Fibroblast of lung (primary cell): ENCODE data around the gene SDC4. TPM values are rescaled to one million over a fixed set of nuclear protein-coding genes. Genes with fewer than 3 reads are reported as not detected.

Experiments used
- DNase-seq, 2 donors: peaks; one replicate each; pipeline versions ENCODE4 v3.0.0 to v3.0.0-alpha.2; 2010; ENCODE audit warnings: low read depth in 2 of 2
- H2AFZ ChIP-seq: 2 replicates; pipeline ENCODE4 v1.5.1; 2012; ENCODE audit warnings: low read length, control low read depth, inconsistent platforms
- H3K27ac ChIP-seq: 2 replicates; pipeline ENCODE4 v1.5.1; 2011; ENCODE audit warnings: low read length, control low read depth; ENCODE audit not compliant: insufficient read depth
- H3K27me3 ChIP-seq: 2 replicates; pipeline ENCODE4 v1.5.1; 2011; ENCODE audit warnings: mild to moderate bottlenecking, low read length; ENCODE audit not compliant: control insufficient read depth, insufficient read depth
- H3K36me3 ChIP-seq: 2 replicates; pipeline ENCODE4 v1.5.1; 2011; ENCODE audit warnings: low read length; ENCODE audit not compliant: control insufficient read depth, insufficient read depth
- H3K4me1 ChIP-seq: 2 replicates; pipeline ENCODE4 v1.5.1; 2011; ENCODE audit warnings: low read length; ENCODE audit not compliant: control insufficient read depth, insufficient read depth; ENCODE audit errors: extremely low read depth
- H3K4me2 ChIP-seq: 2 replicates; pipeline ENCODE4 v1.5.1; 2011; ENCODE audit warnings: low read length, control low read depth; ENCODE audit not compliant: insufficient read depth; ENCODE audit errors: extremely low read depth
- H3K4me3 ChIP-seq, 4 experiments: fragments of 200-600 bp in 1 of 4; sonication (generic) in 1 of 4; replicated peaks in 1 of 4; 2 replicates each; pipeline ENCODE4 v1.5.1; 2011 to 2016; ENCODE audit warnings: low read length in 4 of 4, low read depth in 3 of 4, mild to moderate bottlenecking in 3 of 4, control low read depth in 2 of 4, inconsistent platforms in 1 of 4, mixed read lengths in 1 of 4; ENCODE audit not compliant: insufficient read depth in 1 of 4; ENCODE audit errors: control extremely low read depth in 1 of 4
- H3K79me2 ChIP-seq: 2 replicates; pipeline ENCODE4 v1.5.1; 2012; ENCODE audit warnings: mild to moderate bottlenecking, low read length, inconsistent platforms; ENCODE audit not compliant: control insufficient read depth, insufficient read depth
- H3K9ac ChIP-seq: 2 replicates; pipeline ENCODE4 v1.5.1; 2011; ENCODE audit warnings: mild to moderate bottlenecking, low read length, control low read depth; ENCODE audit not compliant: insufficient read depth
- H3K9me3 ChIP-seq: 2 replicates; pipeline ENCODE4 v1.5.1; 2012; ENCODE audit warnings: low read depth, low read length; ENCODE audit not compliant: control insufficient read depth, insufficient read depth
- H4K20me1 ChIP-seq: 2 replicates; pipeline ENCODE4 v1.5.1; 2011; ENCODE audit warnings: low read length; ENCODE audit not compliant: control insufficient read depth, insufficient read depth; ENCODE audit errors: extremely low read depth
- EZH2 ChIP-seq: IDR thresholded peaks from 2 replicates; pipeline ENCODE4 v1.5.1; 2012; ENCODE audit warnings: low read length, control low read depth, mild to moderate bottlenecking; ENCODE audit errors: missing control alignments
- polyA plus RNA-seq, 2 donors: library from polyadenylated mRNA; depleted of rRNA in 1 of 2; stranded (reverse) in 1 of 2; unstranded in 1 of 2; fragments of >200 nt; gene quantifications; 2 replicates each; pipeline ENCODE4 v1.2.1, GENCODE V29; 2011 to 2012; ENCODE audit warnings: missing spikeins in 1 of 2
- total RNA-seq: library from RNA; depleted of rRNA; stranded (reverse); fragments of >200 nt; gene quantifications from 2 replicates; pipeline ENCODE4 v1.2.1, GENCODE V29; 2014
- TF ChIP-seq, protein P1 (sequence below), 2 donors: IDR thresholded peaks in 1 of 2; conservative IDR thresholded peaks in 1 of 2; 1 replicate in 1 of 2; 2 replicates in 1 of 2; pipeline ENCODE4 v1.5.1; 2011 to 2012; ENCODE audit warnings: low read length in 2 of 2, control low read depth in 1 of 2, inconsistent platforms in 1 of 2, low read depth in 1 of 2, mild to moderate bottlenecking in 1 of 2

SDC4 gene
- total and polyA plus RNA-seq, 2 donors (not counting 1 experiment from before 2014, with no cell fraction given) = 175 to 312 TPM

DNA sequence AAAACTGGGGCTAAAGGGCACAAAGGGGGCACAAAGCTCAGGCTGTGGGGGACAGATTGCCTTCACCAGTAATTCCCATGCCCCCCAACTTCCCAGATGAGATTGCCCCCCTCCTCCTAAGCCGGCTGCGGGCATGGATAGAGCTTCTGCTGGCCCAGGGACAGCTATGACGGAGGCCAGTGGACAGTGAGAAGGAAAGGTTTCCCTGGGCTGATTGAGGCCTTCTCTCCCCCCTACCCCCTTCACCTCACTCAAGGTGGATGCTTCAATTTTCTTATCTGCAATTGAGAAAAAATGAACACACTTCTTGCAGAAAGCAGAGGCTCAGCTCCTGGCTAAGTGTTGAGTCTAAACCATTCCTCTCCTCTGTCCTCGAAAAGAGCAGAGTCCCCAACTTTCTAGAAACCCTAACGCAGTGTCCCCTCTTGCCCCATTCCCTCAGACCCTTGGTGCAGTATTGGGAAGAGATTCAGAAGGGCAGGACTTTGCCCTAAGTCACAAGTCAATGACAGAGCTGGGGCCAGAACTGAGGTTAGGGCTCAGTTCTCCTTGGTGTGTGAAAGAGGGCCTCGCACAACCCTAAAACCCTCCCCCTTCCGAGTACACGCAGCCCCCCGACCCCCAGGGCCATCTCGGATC, 808 bp downstream of the SDC4 start:
- peaks cover 21% of the 10 kb centered on the region for H3K4me1 ChIP-seq
- no peak for TF ChIP-seq EZH2
- TF ChIP-seq, protein P1, sequence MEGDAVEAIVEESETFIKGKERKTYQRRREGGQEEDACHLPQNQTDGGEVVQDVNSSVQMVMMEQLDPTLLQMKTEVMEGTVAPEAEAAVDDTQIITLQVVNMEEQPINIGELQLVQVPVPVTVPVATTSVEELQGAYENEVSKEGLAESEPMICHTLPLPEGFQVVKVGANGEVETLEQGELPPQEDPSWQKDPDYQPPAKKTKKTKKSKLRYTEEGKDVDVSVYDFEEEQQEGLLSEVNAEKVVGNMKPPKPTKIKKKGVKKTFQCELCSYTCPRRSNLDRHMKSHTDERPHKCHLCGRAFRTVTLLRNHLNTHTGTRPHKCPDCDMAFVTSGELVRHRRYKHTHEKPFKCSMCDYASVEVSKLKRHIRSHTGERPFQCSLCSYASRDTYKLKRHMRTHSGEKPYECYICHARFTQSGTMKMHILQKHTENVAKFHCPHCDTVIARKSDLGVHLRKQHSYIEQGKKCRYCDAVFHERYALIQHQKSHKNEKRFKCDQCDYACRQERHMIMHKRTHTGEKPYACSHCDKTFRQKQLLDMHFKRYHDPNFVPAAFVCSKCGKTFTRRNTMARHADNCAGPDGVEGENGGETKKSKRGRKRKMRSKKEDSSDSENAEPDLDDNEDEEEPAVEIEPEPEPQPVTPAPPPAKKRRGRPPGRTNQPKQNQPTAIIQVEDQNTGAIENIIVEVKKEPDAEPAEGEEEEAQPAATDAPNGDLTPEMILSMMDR (conservative IDR thresholded peaks at IDR 0.05 in 1 of 2, IDR thresholded peaks at IDR 0.05 in 1 of 2; ENCODE audit: low read depth in 1 of 2, low read length in 2 of 2) = no peak
- H4K20me1 ChIP-seq = no peaks in the 10 kb centered on the region
- peak in 1 of 2 donors; percentile 18 for DNase-seq
- H3K36me3 ChIP-seq = peaks cover 2% of the 10 kb centered on the region
- peak overlapping the region; percentile 95 for H3K4me2 ChIP-seq
- no peaks in the 10 kb centered on the region for H3K9me3 ChIP-seq
- peak overlapping the region; percentile 88 for H3K9ac ChIP-seq
- H3K27me3 ChIP-seq = no peaks in the 10 kb centered on the region
- peak overlapping the region; percentile 83 for H3K27ac ChIP-seq
- peaks cover 57% of the 10 kb centered on the region for H3K79me2 ChIP-seq
- H3K4me3 ChIP-seq = peak overlapping the region; percentile 96 to 100 (median 98)
- H2AFZ ChIP-seq = no peak overlapping the region

DNA sequence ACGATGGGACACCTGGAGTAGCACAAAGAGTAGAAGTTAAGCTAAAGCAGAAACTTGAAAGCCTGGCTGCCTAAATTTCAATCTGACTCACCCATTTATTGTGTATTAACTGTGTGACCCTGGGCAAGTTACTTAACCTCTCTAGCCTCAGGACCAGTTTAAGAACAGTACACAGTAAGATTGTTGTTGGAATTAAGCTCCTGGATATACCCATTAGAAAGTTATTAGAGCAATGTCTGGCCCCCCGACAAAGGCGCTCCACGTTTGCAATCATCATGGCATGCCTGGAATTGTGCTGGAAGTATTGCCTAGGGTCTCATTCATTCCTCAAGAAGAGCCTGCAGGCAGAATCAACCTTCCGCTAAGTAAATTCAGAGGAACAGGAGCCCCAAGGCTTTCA, 1.4 kb downstream of the SDC4 start:
- H2AFZ ChIP-seq = no peak overlapping the region
- H3K9ac ChIP-seq = peak overlapping the region; percentile 88
- peaks cover 26% of the 10 kb centered on the region for H3K4me1 ChIP-seq
- peaks cover 2% of the 10 kb centered on the region for H3K36me3 ChIP-seq
- TF ChIP-seq, protein P1 (conservative IDR thresholded peaks at IDR 0.05 in 1 of 2, IDR thresholded peaks at IDR 0.05 in 1 of 2; ENCODE audit: low read depth in 1 of 2, low read length in 2 of 2) = no peak
- TF ChIP-seq EZH2 = no peak
- H3K9me3 ChIP-seq = no peaks in the 10 kb centered on the region
- peak overlapping the region; percentile 95 for H3K4me2 ChIP-seq
- peak overlapping the region; percentile 83 for H3K27ac ChIP-seq
- H4K20me1 ChIP-seq = no peaks in the 10 kb centered on the region
- H3K27me3 ChIP-seq = no peaks in the 10 kb centered on the region
- H3K4me3 ChIP-seq = peak overlapping the region; percentile 96 to 100 (median 98)
- H3K79me2 ChIP-seq = peaks cover 63% of the 10 kb centered on the region
- DNase-seq = peak in 1 of 2 donors; percentile 37

DNA sequence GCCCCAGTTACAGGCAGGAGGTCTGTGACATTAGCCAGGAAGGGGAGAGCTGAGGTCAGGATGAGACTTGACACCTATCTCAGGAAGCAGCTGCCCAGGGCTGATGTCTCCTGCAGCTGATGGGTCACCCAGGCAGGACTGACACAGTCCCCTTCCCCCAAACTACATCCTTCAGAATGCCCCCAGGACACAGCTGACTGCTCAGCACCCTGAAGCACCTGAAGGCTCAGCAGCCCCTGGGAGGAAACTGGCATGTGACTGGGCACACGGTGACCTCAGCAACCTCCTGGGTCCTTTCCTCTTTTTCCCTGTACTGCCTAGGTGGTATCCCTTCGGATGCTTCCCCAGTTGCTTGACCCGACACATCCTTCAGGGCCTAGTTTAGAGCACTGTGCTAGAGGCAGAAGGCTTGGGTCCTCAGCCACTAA, 1.9 kb downstream of the SDC4 start:
- peaks cover 68% of the 10 kb centered on the region for H3K79me2 ChIP-seq
- H2AFZ ChIP-seq = no peak overlapping the region
- peak overlapping the region; percentile 96 to 100 (median 98) for H3K4me3 ChIP-seq
- H3K4me1 ChIP-seq = peaks cover 31% of the 10 kb centered on the region
- DNase-seq = no peak
- H3K27me3 ChIP-seq = no peaks in the 10 kb centered on the region
- peak overlapping the region; percentile 83 for H3K27ac ChIP-seq
- H4K20me1 ChIP-seq = no peaks in the 10 kb centered on the region
- H3K36me3 ChIP-seq = peaks cover 3% of the 10 kb centered on the region
- H3K4me2 ChIP-seq = peak overlapping the region; percentile 95
- peak overlapping the region; percentile 25 for H3K9ac ChIP-seq
- no peak for TF ChIP-seq EZH2
- TF ChIP-seq, protein P1 (conservative IDR thresholded peaks at IDR 0.05 in 1 of 2, IDR thresholded peaks at IDR 0.05 in 1 of 2; ENCODE audit: low read depth in 1 of 2, low read length in 2 of 2) = no peak
- H3K9me3 ChIP-seq = no peaks in the 10 kb centered on the region
